ENCODE data around the gene LY6G6D. TPM values are rescaled to one million over a fixed set of nuclear protein-coding genes. Genes with fewer than 3 reads are reported as not detected.

The LY6G6D gene
- total and polyA plus RNA-seq, 11 donors: 0.75 TPM; not detected in 10

DNA sequence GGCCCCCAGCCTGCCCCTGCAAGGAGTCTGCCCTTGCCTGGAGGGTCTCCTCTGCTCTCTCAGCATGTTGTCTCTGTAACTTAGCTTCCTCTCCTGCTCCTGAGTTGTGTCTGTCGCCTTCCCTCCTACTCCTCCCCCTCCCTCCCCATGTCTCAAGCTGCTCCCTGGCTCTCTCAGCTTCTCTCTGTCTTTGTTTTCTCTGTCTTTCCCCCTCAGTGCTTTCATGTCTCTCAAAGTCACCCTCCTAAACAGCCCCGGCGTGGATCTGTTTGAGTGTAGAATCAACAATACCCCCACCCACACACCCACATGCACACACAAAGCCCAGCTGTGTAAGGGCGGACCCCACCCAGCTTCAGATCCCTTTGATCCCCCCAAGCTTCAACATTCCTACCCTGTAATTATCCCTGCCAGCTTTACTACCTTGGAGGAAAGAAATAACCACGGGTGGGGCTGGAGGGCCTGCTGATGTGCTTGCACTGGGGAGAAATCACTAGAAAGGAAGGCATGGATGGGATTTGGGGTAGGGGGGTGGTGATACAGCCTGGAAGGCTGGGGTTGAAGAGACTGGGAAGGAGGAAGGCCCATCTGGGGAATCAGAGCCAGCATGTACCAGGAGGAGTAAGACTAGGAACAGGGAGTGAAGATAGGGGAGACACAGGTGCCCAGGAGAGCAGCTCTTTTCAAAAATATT, 1.0 kb upstream of the LY6G6D start:
- H3K9me3 ChIP-seq: no peaks in the 10 kb centered on the region
- 47 to 53% (median 49%) methylated on average over 5 of the region's 5 CpGs for WGBS, 4 donors
- no peaks in the 10 kb centered on the region for H3K36me3 ChIP-seq
- H3K4me3 ChIP-seq: no peak overlapping the region
- TF ChIP-seq, protein P1, sequence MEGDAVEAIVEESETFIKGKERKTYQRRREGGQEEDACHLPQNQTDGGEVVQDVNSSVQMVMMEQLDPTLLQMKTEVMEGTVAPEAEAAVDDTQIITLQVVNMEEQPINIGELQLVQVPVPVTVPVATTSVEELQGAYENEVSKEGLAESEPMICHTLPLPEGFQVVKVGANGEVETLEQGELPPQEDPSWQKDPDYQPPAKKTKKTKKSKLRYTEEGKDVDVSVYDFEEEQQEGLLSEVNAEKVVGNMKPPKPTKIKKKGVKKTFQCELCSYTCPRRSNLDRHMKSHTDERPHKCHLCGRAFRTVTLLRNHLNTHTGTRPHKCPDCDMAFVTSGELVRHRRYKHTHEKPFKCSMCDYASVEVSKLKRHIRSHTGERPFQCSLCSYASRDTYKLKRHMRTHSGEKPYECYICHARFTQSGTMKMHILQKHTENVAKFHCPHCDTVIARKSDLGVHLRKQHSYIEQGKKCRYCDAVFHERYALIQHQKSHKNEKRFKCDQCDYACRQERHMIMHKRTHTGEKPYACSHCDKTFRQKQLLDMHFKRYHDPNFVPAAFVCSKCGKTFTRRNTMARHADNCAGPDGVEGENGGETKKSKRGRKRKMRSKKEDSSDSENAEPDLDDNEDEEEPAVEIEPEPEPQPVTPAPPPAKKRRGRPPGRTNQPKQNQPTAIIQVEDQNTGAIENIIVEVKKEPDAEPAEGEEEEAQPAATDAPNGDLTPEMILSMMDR (IDR thresholded peaks at IDR 0.05): no peak
- no peak for TF ChIP-seq POLR2A (IDR thresholded peaks at IDR 0.05)
- no peaks in the 10 kb centered on the region for H3K27me3 ChIP-seq
- peak in 1 of 5 donors; percentile 2 for DNase-seq
- no peak for ATAC-seq
- H3K27ac ChIP-seq: no peak overlapping the region
- H3K4me1 ChIP-seq: peaks cover 0 to 11% (median 0%) of the 10 kb centered on the region in 12 donors
- intact Hi-C loops (cut with DNase I): no loop called here

DNA sequence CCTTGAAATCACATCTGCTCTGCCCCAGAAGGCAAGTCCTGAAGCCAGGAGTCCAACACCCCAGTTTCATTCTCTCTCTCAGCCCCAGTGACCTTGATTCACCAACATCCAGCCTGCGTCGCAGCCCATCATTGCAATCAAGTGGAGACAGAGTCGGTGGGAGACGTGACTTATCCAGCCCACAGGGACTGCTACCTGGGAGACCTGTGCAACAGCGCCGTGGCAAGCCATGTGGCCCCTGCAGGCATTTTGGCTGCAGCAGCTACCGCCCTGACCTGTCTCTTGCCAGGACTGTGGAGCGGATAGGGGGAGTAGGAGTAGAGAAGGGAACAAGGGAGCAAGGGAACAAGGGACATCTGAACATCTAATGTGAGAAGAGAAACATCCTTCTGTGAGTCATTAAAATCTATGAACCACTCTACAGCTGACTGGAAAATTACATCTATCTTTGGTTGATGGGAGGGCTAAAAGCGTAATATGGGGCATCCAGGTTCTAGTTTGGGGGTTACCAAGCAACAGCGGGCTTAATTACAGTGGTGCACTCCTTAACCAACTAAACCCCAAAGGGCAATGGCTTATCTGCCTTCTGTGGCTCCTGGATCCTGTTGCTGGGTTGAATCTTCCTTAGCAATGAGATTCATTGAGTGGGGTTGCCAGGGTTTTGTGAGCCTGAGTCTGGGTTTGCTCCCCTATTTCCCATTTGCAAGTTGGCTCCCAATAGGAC, 2.5 kb downstream of the LY6G6D start:
- intact Hi-C loops (cut with DNase I): no loop called here
- Histone ChIP-seq H3K4me1 (no peaks in the 10 kb centered on the region), H3K9me3 (no peaks in the 10 kb centered on the region), H3K4me3 (no peak overlapping the region), H3K27ac (no peak overlapping the region), H3K36me3 (no peaks in the 10 kb centered on the region), H3K27me3 (no peaks in the 10 kb centered on the region)
- no peak for ATAC-seq
- no peak for DNase-seq
- TF ChIP-seq, protein P1 (IDR thresholded peaks at IDR 0.05): no peak
- TF ChIP-seq POLR2A (IDR thresholded peaks at IDR 0.05): no peak
- WGBS, 4 donors: 61 to 75% (median 68%) methylated on average over 10 of the region's 10 CpGs

DNA sequence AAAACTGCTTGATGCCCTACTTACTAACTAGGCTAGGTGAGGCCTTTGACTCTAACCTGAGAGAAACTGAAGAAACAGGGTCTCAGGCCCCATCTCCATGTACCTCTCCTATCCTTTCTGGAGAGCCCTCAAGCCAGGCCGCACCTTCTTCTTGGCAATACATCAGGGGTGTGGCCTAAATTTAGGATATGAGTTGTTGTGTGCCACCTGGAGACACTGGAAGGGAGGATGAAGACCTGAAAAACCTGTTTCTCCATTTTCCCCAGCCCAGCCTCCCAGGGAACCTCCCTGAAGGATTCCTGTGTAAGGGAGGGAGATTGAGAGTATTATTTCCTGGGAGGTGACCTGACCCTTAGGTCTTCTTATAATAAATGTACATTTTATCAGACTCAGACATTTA, 3.1 kb downstream of the LY6G6D start:
- no peaks in the 10 kb centered on the region for H3K27me3 ChIP-seq
- H3K9me3 ChIP-seq: no peaks in the 10 kb centered on the region
- DNase-seq (no peak), ATAC-seq (no peak)
- intact Hi-C loops (cut with DNase I): no loop called here
- TF ChIP-seq, protein P1 (IDR thresholded peaks at IDR 0.05): no peak
- TF ChIP-seq POLR2A (IDR thresholded peaks at IDR 0.05): no peak
- H3K36me3 ChIP-seq: no peaks in the 10 kb centered on the region
- H3K4me3 ChIP-seq: no peak overlapping the region
- no peak overlapping the region for H3K27ac ChIP-seq
- 86 to 92% (median 87%) methylated on average over 1 of the region's 1 CpG for WGBS, 4 donors
- H3K4me1 ChIP-seq: no peaks in the 10 kb centered on the region

DNA sequence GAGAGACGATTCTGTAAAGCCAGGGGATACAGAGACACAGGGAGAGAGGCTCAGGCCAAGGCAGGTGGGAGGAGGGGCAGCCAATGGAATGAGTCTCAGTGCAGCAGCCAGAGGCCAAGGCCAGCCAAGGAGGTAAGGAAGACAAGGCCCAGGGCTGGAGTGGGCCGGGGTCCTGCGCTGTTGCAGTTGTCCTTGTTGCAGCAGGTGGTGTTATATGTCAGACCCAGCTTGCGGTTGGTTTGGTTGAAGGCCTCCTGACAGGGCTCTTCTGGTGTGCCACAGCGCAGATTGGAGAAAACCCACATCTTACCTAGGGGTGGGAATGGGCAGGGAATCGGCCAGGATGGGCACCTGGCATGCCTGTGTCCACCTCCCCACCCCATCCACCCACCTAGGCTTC, 3.9 kb downstream of the LY6G6D start:
- no peaks in the 10 kb centered on the region for H3K9me3 ChIP-seq
- DNase-seq (peak in 1 of 5 donors; percentile 9), ATAC-seq (no peak)
- no peak overlapping the region for H3K27ac ChIP-seq
- 81 to 90% (median 87%) methylated on average over 6 of the region's 6 CpGs for WGBS, 4 donors
- intact Hi-C loops (cut with DNase I): no loop called here
- no peak overlapping the region for H3K4me3 ChIP-seq
- no peaks in the 10 kb centered on the region for H3K4me1 ChIP-seq
- TF ChIP-seq POLR2A (IDR thresholded peaks at IDR 0.05): no peak
- TF ChIP-seq, protein P1 (IDR thresholded peaks at IDR 0.05): no peak
- H3K27me3 ChIP-seq: no peaks in the 10 kb centered on the region
- no peaks in the 10 kb centered on the region for H3K36me3 ChIP-seq
